ENCODE measurements around the gene MORC1.

The MORC1 gene

DNA sequence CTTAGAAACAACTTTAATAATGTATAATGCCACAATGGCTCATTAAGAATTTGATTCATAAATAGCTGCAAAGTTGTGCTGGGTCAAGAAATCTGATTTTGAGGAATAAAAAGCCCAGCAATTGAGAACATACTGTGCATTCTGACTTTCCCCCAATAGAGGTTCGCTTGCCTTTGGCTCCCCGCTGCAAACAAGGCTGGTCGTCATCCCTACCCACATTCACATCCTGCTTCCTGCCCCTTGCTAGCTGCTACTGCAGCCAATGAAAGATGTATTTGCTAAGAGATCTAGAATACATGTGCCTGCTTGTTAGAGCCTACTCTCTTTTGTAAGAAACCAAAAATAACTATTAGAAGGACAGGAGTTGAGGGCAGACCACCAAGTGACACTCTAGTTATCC is 112.5 kb downstream of the MORC1 start:
- H3K4me3 ChIP-seq (ENCODE audit: low read length) = no peak overlapping the region
- no peaks in the 10 kb centered on the region for H3K36me3 ChIP-seq (replicated peaks; ENCODE audit: insufficient read depth, low read length)
- no peaks in the 10 kb centered on the region for H3K79me2 ChIP-seq (ENCODE audit: low read length)
- no peak overlapping the region for H2AFZ ChIP-seq (ENCODE audit: low read length)
- DNase-seq = no peak
- H3K9ac ChIP-seq (ENCODE audit: low read length) = no peak overlapping the region
- H3K9me2 ChIP-seq (replicated peaks; ENCODE audit: insufficient read depth, low read length) = no peaks in the 10 kb centered on the region
- TF ChIP-seq, protein P1, sequence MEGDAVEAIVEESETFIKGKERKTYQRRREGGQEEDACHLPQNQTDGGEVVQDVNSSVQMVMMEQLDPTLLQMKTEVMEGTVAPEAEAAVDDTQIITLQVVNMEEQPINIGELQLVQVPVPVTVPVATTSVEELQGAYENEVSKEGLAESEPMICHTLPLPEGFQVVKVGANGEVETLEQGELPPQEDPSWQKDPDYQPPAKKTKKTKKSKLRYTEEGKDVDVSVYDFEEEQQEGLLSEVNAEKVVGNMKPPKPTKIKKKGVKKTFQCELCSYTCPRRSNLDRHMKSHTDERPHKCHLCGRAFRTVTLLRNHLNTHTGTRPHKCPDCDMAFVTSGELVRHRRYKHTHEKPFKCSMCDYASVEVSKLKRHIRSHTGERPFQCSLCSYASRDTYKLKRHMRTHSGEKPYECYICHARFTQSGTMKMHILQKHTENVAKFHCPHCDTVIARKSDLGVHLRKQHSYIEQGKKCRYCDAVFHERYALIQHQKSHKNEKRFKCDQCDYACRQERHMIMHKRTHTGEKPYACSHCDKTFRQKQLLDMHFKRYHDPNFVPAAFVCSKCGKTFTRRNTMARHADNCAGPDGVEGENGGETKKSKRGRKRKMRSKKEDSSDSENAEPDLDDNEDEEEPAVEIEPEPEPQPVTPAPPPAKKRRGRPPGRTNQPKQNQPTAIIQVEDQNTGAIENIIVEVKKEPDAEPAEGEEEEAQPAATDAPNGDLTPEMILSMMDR (IDR thresholded peaks at IDR 0.05; ENCODE audit: low read length) = no peak
- TF ChIP-seq EZH2phosphoT487 (IDR thresholded peaks at IDR 0.05; ENCODE audit: low read length) (no peak), EZH2 (optimal IDR thresholded peaks at IDR 0.05; ENCODE audit: low read depth, low read length) (no peak)
- no peaks in the 10 kb centered on the region for H3F3A ChIP-seq (ENCODE audit: insufficient read depth, low read length)
- no peaks in the 10 kb centered on the region for H4K20me1 ChIP-seq (ENCODE audit: insufficient read depth, low read length)
- no peaks in the 10 kb centered on the region for H3K9me3 ChIP-seq (replicated peaks; ENCODE audit: insufficient read depth, low read length)
- no peaks in the 10 kb centered on the region for H3K27me3 ChIP-seq (replicated peaks; ENCODE audit: insufficient read depth, low read length)
- no peak overlapping the region for H3K4me2 ChIP-seq (ENCODE audit: low read depth, low read length)
- H3K4me1 ChIP-seq (ENCODE audit: low read length) = no peaks in the 10 kb centered on the region
- no peak overlapping the region for H3K27ac ChIP-seq (ENCODE audit: low read length)

GRCh38 chr3:108998436-108998835 is 119.5 kb downstream of the MORC1 start:
- Histone ChIP-seq H3K79me2 (ENCODE audit: low read length) (no peaks in the 10 kb centered on the region), H3K9me2 (replicated peaks; ENCODE audit: insufficient read depth, low read length) (no peaks in the 10 kb centered on the region), H3K27me3 (replicated peaks; ENCODE audit: insufficient read depth, low read length) (no peaks in the 10 kb centered on the region), H2AFZ (ENCODE audit: low read length) (no peak overlapping the region), H3K4me3 (ENCODE audit: low read length) (no peak overlapping the region), H4K20me1 (ENCODE audit: insufficient read depth, low read length) (no peaks in the 10 kb centered on the region), H3K4me2 (ENCODE audit: low read depth, low read length) (no peak overlapping the region), H3K27ac (ENCODE audit: low read length) (no peak overlapping the region), H3F3A (ENCODE audit: insufficient read depth, low read length) (0 out of 2 replicates have a peak, but pooled peaks cover 6% of the 10 kb centered on the region), H3K9ac (ENCODE audit: low read length) (no peak overlapping the region), H3K9me3 (replicated peaks; ENCODE audit: insufficient read depth, low read length) (no peaks in the 10 kb centered on the region), H3K4me1 (ENCODE audit: low read length) (peaks cover 16% of the 10 kb centered on the region), H3K36me3 (replicated peaks; ENCODE audit: insufficient read depth, low read length) (no peaks in the 10 kb centered on the region)
- DNase-seq = no peak
- no peak for TF ChIP-seq EZH2phosphoT487 (IDR thresholded peaks at IDR 0.05; ENCODE audit: low read length)
- no peak for TF ChIP-seq EZH2 (optimal IDR thresholded peaks at IDR 0.05; ENCODE audit: low read depth, low read length)
- TF ChIP-seq, protein P1 (IDR thresholded peaks at IDR 0.05; ENCODE audit: low read length) = no peak

GRCh38 chr3:108985844-108986243 is 132.1 kb downstream of the MORC1 start:
- Histone ChIP-seq H3K27me3 (replicated peaks; ENCODE audit: insufficient read depth, low read length) (no peaks in the 10 kb centered on the region), H3K9me2 (replicated peaks; ENCODE audit: insufficient read depth, low read length) (no peaks in the 10 kb centered on the region), H3K36me3 (replicated peaks; ENCODE audit: insufficient read depth, low read length) (no peaks in the 10 kb centered on the region), H3K9ac (ENCODE audit: low read length) (no peak overlapping the region), H2AFZ (ENCODE audit: low read length) (no peak overlapping the region), H3K4me3 (ENCODE audit: low read length) (no peak overlapping the region), H4K20me1 (ENCODE audit: insufficient read depth, low read length) (no peaks in the 10 kb centered on the region), H3K4me1 (ENCODE audit: low read length) (no peaks in the 10 kb centered on the region), H3K27ac (ENCODE audit: low read length) (no peak overlapping the region), H3F3A (ENCODE audit: insufficient read depth, low read length) (no peaks in the 10 kb centered on the region), H3K79me2 (ENCODE audit: low read length) (no peaks in the 10 kb centered on the region), H3K4me2 (ENCODE audit: low read depth, low read length) (no peak overlapping the region), H3K9me3 (replicated peaks; ENCODE audit: insufficient read depth, low read length) (no peaks in the 10 kb centered on the region)
- DNase-seq = no peak
- TF ChIP-seq EZH2phosphoT487 (IDR thresholded peaks at IDR 0.05; ENCODE audit: low read length) = no peak
- TF ChIP-seq, protein P1 (IDR thresholded peaks at IDR 0.05; ENCODE audit: low read length) = no peak
- TF ChIP-seq EZH2 (optimal IDR thresholded peaks at IDR 0.05; ENCODE audit: low read depth, low read length) = no peak
